Right hindlimb (tissue), 1 donor: ENCODE measurements around the gene AKR7A3.

Experiments used
- DNase-seq: peaks from one replicate; pipeline ENCODE4 v3.0.0-alpha.2; 2018

AKR7A3 gene

DNA sequence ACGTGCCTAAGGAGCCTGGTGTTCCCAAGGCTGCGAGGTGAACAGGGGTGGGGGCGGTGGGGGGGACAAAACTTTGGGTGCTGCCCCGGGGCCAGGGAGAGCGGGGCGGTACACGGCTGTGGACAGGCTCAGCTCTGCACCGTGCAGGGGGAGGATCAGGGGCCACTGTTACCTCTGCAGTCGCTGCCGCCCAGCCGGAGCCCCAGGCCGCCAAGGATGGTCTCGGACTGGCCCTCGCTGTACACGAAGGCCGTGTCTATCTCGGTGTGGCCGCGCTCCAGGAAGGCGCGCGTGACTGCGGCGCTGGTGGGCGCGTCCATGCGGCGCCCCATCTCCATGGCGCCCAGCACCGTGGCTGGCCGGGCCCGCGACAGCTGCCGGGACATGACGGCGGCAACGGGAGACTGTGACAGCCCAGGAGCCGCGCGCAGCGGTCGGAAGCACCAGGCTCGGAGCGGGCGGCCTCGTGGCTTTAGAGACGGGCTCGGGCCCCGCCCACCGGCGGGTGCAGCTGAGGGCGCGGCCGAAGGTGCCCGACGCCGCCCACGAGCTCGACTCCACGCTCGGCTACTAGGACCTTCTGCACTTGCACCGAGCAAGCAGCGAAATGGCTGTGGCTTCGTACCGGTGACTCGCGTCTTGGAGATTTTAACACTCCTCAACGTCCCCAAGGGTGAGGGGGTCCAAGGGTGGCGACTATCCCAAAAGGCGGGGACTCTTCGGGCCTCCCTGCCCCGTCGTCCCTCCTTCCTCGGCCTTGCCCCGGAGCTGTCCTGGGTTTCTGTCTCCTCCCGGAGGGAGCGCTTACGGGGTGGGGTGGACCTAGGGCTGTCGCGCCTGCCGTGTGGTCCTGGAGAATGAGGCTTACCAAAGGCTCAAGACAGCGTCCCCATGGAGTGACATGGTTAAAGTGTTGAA lies at the start of gene AKR7A3:
TSS of gene AKR7A3 (minus strand) at position 447 of the 918 bp plus-strand sequence. CDS start at position 386, 61 bp downstream.
- DNase-seq: peak; percentile 39

GRCh38 chr1:19338323-19338762 lies 49.8 kb upstream of the AKR7A3 start:
- no peak for DNase-seq

- DNase-seq: no peak
These were observed 48.7 kb upstream of the AKR7A3 start for GRCh38 chr1:19337289-19337688.

DNA sequence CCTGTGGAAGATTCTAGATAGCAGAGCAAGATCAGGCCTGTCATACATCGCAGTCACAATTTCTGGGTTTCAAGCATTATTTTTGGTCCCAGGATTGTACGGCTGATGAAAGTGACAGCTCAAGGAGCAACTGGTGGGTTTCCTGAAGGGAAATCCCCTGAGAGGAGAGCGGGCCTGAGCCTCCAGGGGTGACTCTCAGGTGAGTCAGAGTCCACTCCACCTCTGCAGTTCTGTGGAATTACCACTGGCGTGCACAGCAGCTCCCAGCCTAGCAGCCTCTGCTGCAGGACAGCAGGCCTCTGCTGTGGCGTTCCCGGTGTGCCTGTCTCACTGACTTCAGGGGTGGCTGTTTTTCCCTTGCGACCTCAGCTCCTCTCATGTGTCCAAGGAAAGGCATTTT lies 48.0 kb upstream of the AKR7A3 start:
- no peak for DNase-seq

DNA sequence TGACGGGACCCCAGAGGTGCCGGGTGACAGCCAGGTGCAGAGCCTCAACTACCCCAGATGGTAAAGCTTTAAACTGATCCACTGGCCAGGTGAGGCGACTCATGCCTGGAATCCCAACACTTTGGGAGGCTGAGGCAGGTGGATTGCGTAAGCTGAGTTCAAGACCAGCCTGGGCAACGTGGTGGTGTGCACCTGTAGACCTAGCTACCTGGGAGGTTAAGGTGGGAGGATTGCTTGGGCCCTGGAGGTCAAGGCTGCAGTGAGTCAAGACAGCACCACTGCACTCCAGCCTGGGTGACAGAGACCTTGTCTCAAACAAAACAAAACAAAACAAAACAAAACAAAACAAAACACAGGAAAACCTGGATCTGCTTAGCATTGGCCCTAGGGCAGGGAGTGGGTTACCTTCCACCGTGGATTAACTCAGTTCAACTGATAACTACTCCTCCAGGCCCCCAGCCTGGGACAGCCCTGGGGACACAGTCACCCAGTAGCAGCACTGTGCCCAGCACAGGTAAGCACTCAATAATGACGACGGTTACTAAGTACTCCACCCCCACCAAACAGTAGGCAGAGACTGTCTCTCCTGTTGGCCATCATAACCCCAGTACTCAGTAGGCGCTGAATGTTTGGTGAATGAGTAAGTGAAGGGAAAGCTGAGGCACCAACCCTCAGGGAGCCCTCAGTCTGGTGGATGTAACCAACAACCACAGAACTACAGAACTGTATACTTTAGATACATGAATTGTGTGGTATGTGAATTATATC lies 45.2 kb upstream of the AKR7A3 start:
- DNase-seq: no peak

DNA sequence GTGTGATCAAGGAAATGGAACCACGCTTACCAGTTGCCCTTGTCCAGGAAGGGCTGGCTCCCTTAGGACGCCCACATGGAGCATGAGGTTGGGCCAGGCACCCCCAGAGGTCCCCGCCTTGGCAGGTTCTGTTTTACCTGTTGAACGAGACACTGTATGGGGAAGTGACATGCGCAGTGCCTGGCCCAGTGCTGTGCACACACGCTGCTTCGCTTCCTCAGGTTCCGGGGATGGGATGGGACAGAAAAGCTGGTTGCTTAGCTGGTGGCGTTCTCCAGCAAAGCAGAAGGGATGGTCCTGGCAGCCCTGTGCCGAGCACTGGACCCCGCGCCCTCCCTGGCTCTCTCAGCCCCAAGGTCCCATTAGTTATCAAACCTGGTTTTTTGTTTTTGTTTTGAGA lies 44.3 kb upstream of the AKR7A3 start:
- DNase-seq: no peak

- no peak for DNase-seq
These were observed 42.8 kb upstream of the AKR7A3 start for GRCh38 chr1:19331262-19331878.

DNA sequence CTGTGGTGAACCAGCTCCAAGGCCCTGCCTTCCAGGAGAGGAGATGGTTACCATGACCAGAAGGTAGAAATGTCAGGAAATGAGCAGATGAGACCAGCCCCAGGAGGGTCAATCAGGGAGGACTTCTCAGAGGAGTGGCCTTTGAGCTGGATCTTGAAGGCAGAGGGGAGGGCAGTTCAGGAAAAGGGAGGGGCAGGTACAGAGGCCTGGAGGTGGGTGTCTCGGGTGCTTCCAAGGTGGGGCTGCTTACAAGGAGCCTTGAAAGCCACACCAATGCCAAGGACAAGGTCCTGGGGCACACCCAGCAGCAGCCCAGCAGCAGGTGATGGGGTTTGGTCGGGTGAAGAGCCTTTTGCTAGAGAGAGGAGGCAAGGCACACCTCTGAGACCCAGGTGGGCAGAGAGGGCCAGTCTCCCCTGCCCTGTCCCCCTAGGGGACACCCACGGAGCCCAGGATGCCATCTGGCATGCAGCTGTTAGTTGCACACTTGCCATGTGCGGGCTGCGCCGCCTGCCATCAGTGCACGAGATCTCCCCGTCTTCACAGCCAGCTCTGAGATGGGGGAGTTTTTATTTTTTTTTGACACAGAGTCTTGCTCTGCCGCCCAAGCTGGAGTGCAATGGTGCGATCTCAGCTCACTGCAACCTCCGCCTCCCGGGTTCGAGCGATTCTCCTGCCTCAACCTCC lies 42.0 kb upstream of the AKR7A3 start:
- DNase-seq: no peak

DNA sequence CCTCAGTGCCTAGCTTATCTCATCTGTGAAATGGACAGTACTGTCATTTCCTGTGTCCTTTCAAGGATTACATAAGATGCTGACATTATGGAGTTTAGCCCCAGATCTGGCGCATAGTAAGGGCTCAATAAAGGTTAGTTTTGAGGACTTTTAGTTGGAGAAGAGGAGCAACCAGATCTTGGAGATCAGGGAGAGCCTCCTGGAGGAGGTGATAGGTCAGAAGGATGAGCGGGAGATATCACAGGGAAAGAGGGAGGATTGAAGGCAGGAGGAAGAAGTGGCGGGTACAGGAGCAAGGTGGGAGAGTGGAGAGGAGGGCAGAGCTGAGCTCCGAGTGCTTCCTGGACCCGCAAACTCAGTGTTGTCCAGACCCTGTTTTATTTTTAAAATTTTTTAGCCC lies 41.0 kb upstream of the AKR7A3 start:
- DNase-seq: no peak

DNA sequence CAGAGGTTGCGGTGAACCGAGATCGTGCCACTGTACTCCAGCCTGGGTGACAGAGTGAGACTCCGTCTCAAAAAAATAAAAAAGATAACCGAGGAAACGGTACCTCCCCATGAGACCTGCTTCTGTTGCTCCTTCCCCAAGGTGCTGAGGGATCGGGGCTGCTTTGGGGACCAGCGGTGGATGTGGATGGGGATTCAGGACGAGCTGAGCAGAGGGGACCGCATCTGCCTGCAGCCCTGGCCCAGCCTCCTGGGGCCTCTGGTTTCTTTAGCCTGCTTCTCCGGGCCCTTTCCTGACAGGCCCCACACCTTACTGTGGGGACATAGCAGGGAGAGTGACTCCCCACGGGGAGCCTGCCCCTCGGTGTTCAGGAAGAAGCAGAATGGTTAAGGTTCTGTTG lies 40.6 kb upstream of the AKR7A3 start:
- DNase-seq: no peak

- no peak for DNase-seq
These were observed 39.9 kb upstream of the AKR7A3 start for GRCh38 chr1:19328486-19328885.

DNA sequence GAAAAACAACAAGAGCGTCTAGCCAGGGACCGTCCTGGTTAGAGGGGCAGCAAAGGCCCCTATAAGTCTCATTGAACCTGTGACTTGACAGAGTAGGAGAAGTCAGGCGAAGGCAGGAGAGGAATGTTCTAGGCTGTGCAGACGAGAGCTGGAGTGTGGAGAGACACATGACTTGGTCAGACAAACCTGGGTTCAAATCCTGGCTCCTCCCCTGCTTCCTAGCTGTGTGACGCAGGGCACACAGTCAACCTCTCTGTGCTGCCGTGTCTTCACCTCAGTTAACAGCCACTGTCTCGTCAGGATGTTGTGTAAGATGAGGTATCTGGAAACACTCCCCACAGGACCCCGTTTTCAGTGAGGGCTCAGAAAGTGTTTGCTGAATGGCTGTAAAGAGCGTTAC lies 39.2 kb upstream of the AKR7A3 start:
- no peak for DNase-seq

- no peak for DNase-seq
These were observed 38.7 kb upstream of the AKR7A3 start for GRCh38 chr1:19327301-19327700.

DNA sequence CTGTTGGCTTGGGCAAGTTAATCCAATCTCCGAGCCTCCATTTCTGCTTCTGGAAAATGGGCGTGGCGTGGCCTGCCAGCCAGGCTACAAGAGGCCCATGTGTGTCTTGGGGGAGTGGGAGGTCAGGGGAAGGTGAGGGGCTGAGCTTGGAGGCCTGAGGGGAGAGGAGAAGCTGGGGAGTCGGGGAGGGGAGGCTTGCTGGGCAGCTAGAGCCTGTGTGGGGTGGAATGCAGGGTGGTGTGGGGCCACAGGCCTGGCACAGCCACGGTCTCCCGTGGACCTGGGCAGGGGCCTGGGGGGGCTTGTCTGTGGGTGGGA lies 38.1 kb upstream of the AKR7A3 start:
- DNase-seq: no peak

GRCh38 chr1:19325958-19326747 lies 37.6 kb upstream of the AKR7A3 start:
- DNase-seq: no peak

DNA sequence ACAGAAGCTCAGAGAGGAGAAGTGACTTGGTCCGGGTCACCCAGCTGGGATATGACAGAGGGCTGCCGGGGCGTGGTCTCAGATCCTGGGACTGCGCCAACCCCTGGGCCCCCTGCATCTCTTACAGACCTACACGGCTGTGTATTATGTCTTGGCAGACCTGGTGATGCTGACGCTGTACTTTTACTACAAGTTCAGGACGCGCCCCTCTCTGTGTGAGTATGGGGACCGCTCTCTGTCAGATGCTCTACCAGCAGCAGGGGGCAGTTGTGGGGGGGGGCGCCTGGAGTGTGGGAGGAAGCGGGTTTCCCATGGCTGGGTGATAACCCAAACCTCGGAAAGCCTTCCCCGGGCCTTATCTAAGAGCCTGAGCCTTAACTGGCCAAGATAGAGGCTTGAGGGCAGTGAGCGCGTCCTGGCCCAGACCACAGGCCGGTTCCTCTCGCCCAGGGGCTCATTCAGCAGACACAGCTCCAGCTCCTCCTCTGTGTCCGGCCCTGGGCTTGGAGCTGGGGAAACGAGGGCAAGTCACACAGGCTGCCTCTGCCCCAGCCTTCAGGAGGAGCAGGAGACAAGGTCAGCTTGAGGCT lies 36.9 kb upstream of the AKR7A3 start:
- DNase-seq: no peak

- DNase-seq: no peak
These were observed 36.1 kb upstream of the AKR7A3 start for GRCh38 chr1:19324665-19324990.

GRCh38 chr1:19323987-19324664 lies 35.6 kb upstream of the AKR7A3 start:
- DNase-seq: no peak

GRCh38 chr1:19322481-19322880 lies 33.9 kb upstream of the AKR7A3 start:
- DNase-seq: no peak

- no peak for DNase-seq
These were observed 32.5 kb upstream of the AKR7A3 start for GRCh38 chr1:19321071-19321470.

- no peak for DNase-seq
These were observed 30.6 kb upstream of the AKR7A3 start for GRCh38 chr1:19319196-19319595.
